HCT116 (cell line): ENCODE data around the gene GCK. TPM values are rescaled to one million over a fixed set of nuclear protein-coding genes. Genes with fewer than 3 reads are reported as not detected.
A peak's percentile ranks its signal among the peaks of the same experiment; 100 is the strongest.

ENCODE experiments used
- ATAC-seq: fragments of 200-7000 bp; cut with Tn5 transposase; 2 replicates; pipeline ENCODE4 v1.9.1; 2020; ENCODE audit warnings: mild to moderate bottlenecking, moderate library complexity
- BruUV-seq: library from RNA; stranded (reverse); fragments of 400-500 nt; replicated peaks from 2 replicates; lab custom pipeline; 2021; lab: Mats Ljungman, UMichigan
- CTCF ChIA-PET: fragments of 300-600 bp; sonication (Branson Sonifier 250); formaldehyde crosslinking; loops from one replicate; lab custom pipeline; 2021; ENCODE audit warnings: antibody characterized with exemption; lab: Charles Lee
- POLR2A ChIA-PET: fragments of 300-600, 350-600 bp; sonication (Branson Sonifier 250); formaldehyde crosslinking; loops from one replicate; lab custom pipeline; 2021; ENCODE audit warnings: antibody characterized with exemption; lab: Charles Lee
- RAD21 ChIA-PET, 2 experiments: fragments of 300-600 bp; sonication (Branson Sonifier 250); formaldehyde crosslinking; loops; one replicate each; lab custom pipeline; 2023; ENCODE audit warnings: low total read pairs in 2 of 2; ENCODE audit not compliant: uncharacterized antibody in 2 of 2, unreplicated experiment in 2 of 2, low non-redundant PET in 1 of 2; lab: Charles Lee
- DNase-seq: peaks from one replicate; pipeline ENCODE4 v3.0.0-alpha.2; 2010; ENCODE audit warnings: low read depth, low spot score
- H2AFZ ChIP-seq: fragments of 200-600 bp; shearing (Covaris generic), sonication (generic); 2 replicates; pipeline ENCODE4 v1.6.1; 2017; ENCODE audit warnings: low read depth, mixed run types, mixed read lengths, antibody characterized with exemption, low read length; ENCODE audit not compliant: poor library complexity, severe bottlenecking
- H3K27ac ChIP-seq: 2 replicates; pipeline ENCODE4 v1.5.1; 2012; ENCODE audit warnings: low read depth, low read length
- H3K27me3 ChIP-seq: fragments of 200-600 bp; sonication (generic); 2 replicates; pipeline ENCODE4 v1.6.1; 2016; ENCODE audit warnings: mixed run types, low read length, mixed read lengths; ENCODE audit not compliant: insufficient read depth
- H3K36me3 ChIP-seq, 2 experiments: fragments of 200-500 bp in 1 of 2; fragments of 200-600 bp in 1 of 2; sonication (Bioruptor generic) in 1 of 2; sonication (generic) in 1 of 2; 2 replicates each; pipeline versions ENCODE4 v1.5.1 to v1.6.1; 2014 to 2016; ENCODE audit warnings: low read length in 2 of 2, inconsistent platforms in 1 of 2, mixed read lengths in 1 of 2, mixed run types in 1 of 2; ENCODE audit not compliant: insufficient read depth in 2 of 2, control insufficient read depth in 1 of 2
- H3K4me1 ChIP-seq, 2 experiments: fragments of 200-600 bp in 1 of 2; sonication (generic) in 1 of 2; 2 replicates each; pipeline versions ENCODE4 v1.5.1 to v1.6.1; 2012 to 2017; ENCODE audit warnings: low read length in 2 of 2, inconsistent platforms in 1 of 2, mild to moderate bottlenecking in 1 of 2, mixed read lengths in 1 of 2, mixed run types in 1 of 2, moderate library complexity in 1 of 2; ENCODE audit not compliant: insufficient read depth in 2 of 2, control insufficient read depth in 1 of 2
- H3K4me2 ChIP-seq: fragments of 200-600 bp; sonication (generic); 2 replicates; pipeline ENCODE4 v1.6.1; 2017; ENCODE audit warnings: mixed run types, low read length, mixed read lengths
- H3K4me3 ChIP-seq, 2 experiments: fragments of 200-600 bp in 1 of 2; sonication (generic) in 1 of 2; replicated peaks in 1 of 2; 2 replicates each; pipeline ENCODE4 v1.5.1; 2011 to 2016; ENCODE audit warnings: low read length in 2 of 2, control low read depth in 1 of 2, low read depth in 1 of 2, mild to moderate bottlenecking in 1 of 2, mixed read lengths in 1 of 2, mixed run types in 1 of 2
- H3K79me2 ChIP-seq: fragments of 200-600 bp; sonication (generic); 2 replicates; pipeline ENCODE4 v1.6.1; 2017; ENCODE audit warnings: mild to moderate bottlenecking, mixed run types, low read length, moderate library complexity, mixed read lengths; ENCODE audit not compliant: insufficient read depth
- H3K9ac ChIP-seq: fragments of 200-600 bp; sonication (generic); 2 replicates; pipeline ENCODE4 v1.6.1; 2016; ENCODE audit warnings: low read length, mixed read lengths
- H3K9me2 ChIP-seq: fragments of 200-600 bp; sonication (generic), shearing (Covaris generic); 2 replicates; pipeline ENCODE4 v1.6.1; 2017; ENCODE audit warnings: mixed run types, mild to moderate bottlenecking, moderate library complexity; ENCODE audit not compliant: insufficient read depth
- H3K9me3 ChIP-seq, 2 experiments: fragments of 200-500 bp in 1 of 2; fragments of 200-600 bp in 1 of 2; sonication (Bioruptor generic) in 1 of 2; sonication (generic) in 1 of 2; 2 replicates each; pipeline ENCODE4 v1.6.1; 2014 to 2017; ENCODE audit warnings: low read length in 2 of 2, mixed read lengths in 2 of 2, inconsistent platforms in 1 of 2, low read depth in 1 of 2, mild to moderate bottlenecking in 1 of 2, mixed run types in 1 of 2, moderate library complexity in 1 of 2; ENCODE audit not compliant: control insufficient read depth in 1 of 2, insufficient read depth in 1 of 2
- H4K20me1 ChIP-seq: fragments of 200-600 bp; sonication (generic), shearing (Covaris generic); 2 replicates; pipeline ENCODE4 v1.6.1; 2017; ENCODE audit warnings: mixed run types, mild to moderate bottlenecking, moderate library complexity; ENCODE audit not compliant: insufficient read depth
- CBX3 ChIP-seq: IDR thresholded peaks from 2 replicates; pipeline ENCODE4 v1.6.1; 2012; ENCODE audit warnings: low read depth
- CTCF ChIP-seq, 3 experiments: fragments of 200-600 bp in 1 of 3; sonication (generic) in 1 of 3; IDR thresholded peaks in 2 of 3; conservative IDR thresholded peaks in 1 of 3; 2 replicates each; pipeline ENCODE4 v1.5.1; 2012 to 2017; ENCODE audit warnings: low read depth in 2 of 3, low read length in 2 of 3, antibody characterized with exemption in 1 of 3, borderline replicate concordance in 1 of 3, control low read depth in 1 of 3, mild to moderate bottlenecking in 1 of 3, mixed read lengths in 1 of 3, mixed run types in 1 of 3, moderate library complexity in 1 of 3; ENCODE audit not compliant: insufficient read depth in 1 of 3
- EGR1 ChIP-seq: IDR thresholded peaks from 2 replicates; pipeline ENCODE4 v1.6.1; 2012; ENCODE audit warnings: low read depth
- EZH2phosphoT487 ChIP-seq: fragments of 200-600 bp; IDR thresholded peaks from 2 replicates; pipeline ENCODE4 v1.6.1; 2018; ENCODE audit warnings: antibody characterized with exemption, borderline replicate concordance
- FOSL1 ChIP-seq: IDR thresholded peaks from 2 replicates; pipeline ENCODE4 v1.6.1; 2012; ENCODE audit warnings: low read depth
- RAD21 ChIP-seq: IDR thresholded peaks from 2 replicates; pipeline ENCODE4 v1.6.1; 2012; ENCODE audit warnings: low read depth, mild to moderate bottlenecking
- intact Hi-C: fragments of 100-400 bp; cut with micrococcal nuclease; formaldehyde crosslinking; loops from 2 replicates; pipeline ENCODE4 v1.10.0; 2022
- total RNA-seq: library from RNA; stranded (reverse); gene quantifications from one replicate; pipeline ENCODE4 v1.2.1, GENCODE V29; 2021; ENCODE audit not compliant: unreplicated experiment
- TF ChIP-seq, protein P1 (sequence below): IDR thresholded peaks from 2 replicates; pipeline ENCODE4 v1.6.1; 2012
- TF ChIP-seq, protein P2 (sequence below): IDR thresholded peaks from 2 replicates; pipeline ENCODE4 v1.6.1; 2011; ENCODE audit warnings: mild to moderate bottlenecking, low read length, moderate library complexity; ENCODE audit not compliant: insufficient replicate concordance; ENCODE audit errors: extremely low read depth

The GCK gene
- total RNA-seq, 1 experiment from 2014 or later = 0.34 TPM

GRCh38 chr7:44195889-44196288 is 6.7 kb upstream of the GCK start:
- TF ChIP-seq EGR1 = no peak
- TF ChIP-seq FOSL1 = no peak
- TF ChIP-seq CTCF (IDR thresholded peaks at IDR 0.05 in 2 of 3, conservative IDR thresholded peaks at IDR 0.05 in 1 of 3; ENCODE audit: borderline replicate concordance in 1 of 3, insufficient read depth in 1 of 3, low read depth in 2 of 3, low read length in 2 of 3) = no peak
- TF ChIP-seq, protein P1, sequence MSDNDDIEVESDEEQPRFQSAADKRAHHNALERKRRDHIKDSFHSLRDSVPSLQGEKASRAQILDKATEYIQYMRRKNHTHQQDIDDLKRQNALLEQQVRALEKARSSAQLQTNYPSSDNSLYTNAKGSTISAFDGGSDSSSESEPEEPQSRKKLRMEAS = no peak
- TF ChIP-seq CBX3 = no peak
- TF ChIP-seq RAD21 = no peak
- TF ChIP-seq, protein P2, sequence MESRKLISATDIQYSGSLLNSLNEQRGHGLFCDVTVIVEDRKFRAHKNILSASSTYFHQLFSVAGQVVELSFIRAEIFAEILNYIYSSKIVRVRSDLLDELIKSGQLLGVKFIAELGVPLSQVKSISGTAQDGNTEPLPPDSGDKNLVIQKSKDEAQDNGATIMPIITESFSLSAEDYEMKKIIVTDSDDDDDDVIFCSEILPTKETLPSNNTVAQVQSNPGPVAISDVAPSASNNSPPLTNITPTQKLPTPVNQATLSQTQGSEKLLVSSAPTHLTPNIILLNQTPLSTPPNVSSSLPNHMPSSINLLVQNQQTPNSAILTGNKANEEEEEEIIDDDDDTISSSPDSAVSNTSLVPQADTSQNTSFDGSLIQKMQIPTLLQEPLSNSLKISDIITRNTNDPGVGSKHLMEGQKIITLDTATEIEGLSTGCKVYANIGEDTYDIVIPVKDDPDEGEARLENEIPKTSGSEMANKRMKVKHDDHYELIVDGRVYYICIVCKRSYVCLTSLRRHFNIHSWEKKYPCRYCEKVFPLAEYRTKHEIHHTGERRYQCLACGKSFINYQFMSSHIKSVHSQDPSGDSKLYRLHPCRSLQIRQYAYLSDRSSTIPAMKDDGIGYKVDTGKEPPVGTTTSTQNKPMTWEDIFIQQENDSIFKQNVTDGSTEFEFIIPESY = no peak
- no peak for TF ChIP-seq EZH2phosphoT487
- DNase-seq (no peak), ATAC-seq (no peak)
- Histone ChIP-seq H3K9me2 (no peaks in the 10 kb centered on the region), H3K27ac (no peak overlapping the region), H4K20me1 (no peaks in the 10 kb centered on the region), H3K4me1 (peaks cover 0 to 16% of the 10 kb centered on the region in 2 experiments; a peak in 1 of 4 replicates), H3K9me3 (no peaks in the 10 kb centered on the region), H3K4me2 (no peak overlapping the region), H3K27me3 (no peaks in the 10 kb centered on the region), H3K36me3 (no peaks in the 10 kb centered on the region), H2AFZ (peak overlapping the region; percentile 52), H3K9ac (no peak overlapping the region), H3K4me3 (no peak overlapping the region), H3K79me2 (peaks cover under 1% of the 10 kb centered on the region)
- POLR2A ChIA-PET = interaction anchor here (0.6 to 1.5 kb wide), 2 partner anchors 114 to 177 kb away, joined by 3 to 6 read pairs; no protein-coding TSS in a partner anchor
- CTCF ChIA-PET = interaction anchor here (1.0 to 1.9 kb wide), 5 partner anchors 54 to 176 kb away, joined by 3 to 10 read pairs (median 5); no protein-coding TSS in a partner anchor
- no TSS peak for BruUV-seq
- intact Hi-C loops = loop anchor here (1.0 to 2.0 kb wide), 3 partner anchors 65 to 124 kb away; partner anchors contain the start of gene POLM
- RAD21 ChIA-PET = interaction anchor here in 1 of 2 experiments (1.0 kb wide), 1 partner anchor 64 kb away, joined by 4 read pairs; no protein-coding TSS in a partner anchor
